Activated T-cell treated with anti-CD3 and anti-CD28 coated beads for 24 hours (primary cell): ENCODE measurements around the gene CLGN.

ENCODE experiments used
- DNase-seq: peaks from one replicate; pipeline ENCODE4 v3.0.0-alpha.2; 2020; ENCODE audit warnings: low read depth

The CLGN gene

DNA sequence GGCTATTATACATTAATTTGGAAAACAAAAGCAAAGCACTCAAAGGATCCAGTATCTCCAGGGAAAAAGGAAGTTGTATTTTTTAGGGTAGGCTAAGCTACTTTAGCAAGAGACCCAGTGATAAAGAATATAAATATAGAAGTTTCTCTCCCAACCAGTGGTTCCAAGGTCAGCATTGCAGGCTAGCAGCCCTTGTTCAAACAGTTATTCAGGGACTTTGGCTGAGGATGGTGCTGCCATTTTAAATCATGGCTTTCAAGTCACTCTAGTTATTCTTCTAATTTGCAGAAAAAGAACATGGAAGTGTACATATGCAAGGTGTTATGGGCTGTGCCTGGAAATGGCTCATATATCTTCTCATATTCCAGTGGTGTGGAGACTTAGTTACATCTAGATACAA is 44.7 kb downstream of the CLGN start:
- no peak for DNase-seq

GRCh38 chr4:140374130-140374477 is 53.3 kb downstream of the CLGN start:
- no peak for DNase-seq

DNA sequence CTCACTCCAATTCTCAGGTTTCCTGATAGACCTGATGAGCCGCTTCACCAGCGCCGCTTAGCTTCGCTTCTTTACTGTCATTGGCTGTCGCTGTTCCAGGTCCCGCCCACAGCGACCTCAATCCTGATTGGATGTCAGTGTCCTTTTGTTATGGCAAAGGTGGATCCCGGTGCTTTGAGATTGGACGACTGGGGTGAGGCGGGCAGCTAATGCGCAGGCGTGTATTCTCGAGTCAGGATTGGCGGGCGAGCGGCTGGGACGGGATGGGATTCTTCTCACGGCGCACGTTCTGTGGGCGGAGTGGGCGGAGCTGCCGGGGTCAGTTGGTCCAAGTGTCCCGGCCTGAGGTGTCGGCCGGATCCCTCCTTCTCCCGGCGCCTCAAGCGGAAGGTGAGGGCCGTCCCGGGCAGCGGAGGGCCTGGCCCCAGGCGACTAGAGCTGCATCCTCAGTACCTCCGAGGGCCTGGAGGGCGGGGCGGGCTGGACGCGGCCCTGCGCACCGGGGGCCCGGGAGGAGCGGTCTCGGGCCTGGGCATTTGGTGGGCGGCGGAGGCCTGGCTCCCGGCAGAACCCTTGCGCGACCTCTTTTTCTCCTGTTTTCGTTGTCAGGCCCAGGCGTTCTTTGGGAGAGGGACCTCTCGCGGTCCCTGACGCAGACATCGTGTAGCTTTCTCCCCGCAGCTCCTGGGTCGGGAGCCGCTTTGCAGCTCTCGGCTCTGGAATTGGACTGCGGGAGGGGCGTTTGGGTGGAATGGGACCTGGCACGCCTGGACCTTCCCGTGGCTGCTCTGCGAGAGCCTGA is 53.9 kb downstream of the CLGN start, which contains the start of gene SCOC:
TSS of gene SCOC (plus strand) at position 319 of the 802 bp plus-strand sequence. CDS start 5,525 bp downstream, outside the sequence.
- DNase-seq, result peak; percentile 97

GRCh38 chr4:140372751-140373327 is 54.6 kb downstream of the CLGN start:
- DNase-seq, result peak; percentile 2

- no peak for DNase-seq
These were observed 58.8 kb downstream of the CLGN start for GRCh38 chr4:140368686-140369085.

DNA sequence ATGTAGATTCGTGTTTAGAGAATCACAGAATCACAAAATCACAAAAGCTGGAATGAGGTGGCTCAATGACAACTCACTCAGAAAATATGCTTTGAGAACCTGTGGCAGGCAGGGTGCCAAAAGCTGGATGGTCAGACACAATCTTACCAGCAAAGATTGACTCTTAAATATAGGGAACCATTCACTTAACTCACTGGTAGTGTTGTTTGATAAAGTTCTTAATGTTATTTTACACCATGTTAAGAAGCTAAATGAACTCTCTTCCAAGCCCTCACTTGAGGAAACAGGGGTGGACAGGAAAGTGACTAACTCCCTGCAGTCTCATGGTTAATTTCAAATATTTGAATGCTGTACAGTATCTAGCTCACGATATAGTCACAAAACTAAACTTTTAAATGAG is 59.7 kb downstream of the CLGN start:
- DNase-seq, result no peak

GRCh38 chr4:140363558-140363957 is 63.9 kb downstream of the CLGN start:
- DNase-seq, result no peak

GRCh38 chr4:140363051-140363450 is 64.4 kb downstream of the CLGN start:
- DNase-seq, result no peak

- no peak for DNase-seq
These were observed 66.3 kb downstream of the CLGN start for GRCh38 chr4:140361099-140361498.

GRCh38 chr4:140359562-140360427 is 67.7 kb downstream of the CLGN start:
- DNase-seq, result peak; percentile 71

DNA sequence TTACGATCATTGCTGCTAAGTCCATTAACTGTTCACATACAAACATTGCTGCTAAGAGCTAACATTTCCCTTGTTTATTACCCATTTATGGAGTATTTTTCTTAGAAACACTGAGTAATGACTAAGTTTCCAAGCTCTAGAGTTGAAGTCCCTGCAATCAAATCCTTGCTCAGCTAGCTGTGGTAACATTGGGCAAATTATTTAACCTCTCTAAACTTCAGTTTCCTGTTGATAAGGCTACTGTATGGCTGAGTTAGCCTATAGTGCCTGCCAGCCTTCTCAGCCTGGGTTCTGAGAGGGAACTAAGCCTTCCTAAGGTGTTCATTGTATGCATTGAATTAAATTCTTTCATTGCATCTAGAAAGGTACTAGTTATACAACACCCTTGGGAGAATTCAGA is 69.2 kb downstream of the CLGN start:
- DNase-seq, result no peak

DNA sequence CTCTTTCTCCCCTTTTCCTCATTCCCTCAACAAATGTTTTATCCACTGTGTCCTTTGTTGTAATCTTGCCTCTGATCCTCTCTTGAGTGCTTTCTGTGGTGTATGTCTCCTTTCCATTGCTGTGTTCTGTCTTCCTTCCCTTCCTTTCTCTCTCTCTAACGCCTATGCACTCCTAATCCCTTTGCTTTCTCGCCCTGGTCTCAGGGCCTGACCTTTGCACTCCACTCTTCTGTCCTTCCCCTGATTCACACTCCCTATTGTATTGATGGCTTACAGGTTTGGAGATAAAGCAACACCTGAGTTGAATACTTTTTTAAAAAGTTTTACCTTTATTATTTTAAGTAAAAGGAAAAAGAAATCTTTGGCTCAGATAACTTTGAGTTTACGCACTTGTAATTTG is 69.6 kb downstream of the CLGN start:
- DNase-seq, result no peak

GRCh38 chr4:140355288-140355687 is 72.2 kb downstream of the CLGN start:
- no peak for DNase-seq

GRCh38 chr4:140353786-140354185 is 73.7 kb downstream of the CLGN start:
- no peak for DNase-seq

- no peak for DNase-seq
These were observed 76.1 kb downstream of the CLGN start for GRCh38 chr4:140351093-140352075.

DNA sequence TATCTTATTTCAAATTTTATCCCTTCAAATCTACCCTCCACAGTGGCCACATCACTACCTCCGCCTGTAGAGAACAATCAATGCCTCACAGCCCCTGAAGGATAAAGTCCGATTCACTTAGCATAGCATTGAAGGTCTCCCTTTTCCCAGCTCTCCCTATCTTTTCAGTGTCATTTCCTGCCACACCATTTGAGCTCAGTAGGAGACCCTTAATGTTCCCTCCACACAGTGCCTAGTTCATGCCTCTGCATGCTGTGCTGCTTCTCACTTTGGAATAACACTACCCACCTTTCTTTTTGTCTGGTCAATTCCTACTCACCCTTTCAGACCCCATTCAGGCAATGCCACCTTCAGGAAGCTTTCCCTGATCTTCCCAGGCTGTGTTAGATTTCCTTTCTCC is 77.6 kb downstream of the CLGN start:
- no peak for DNase-seq

DNA sequence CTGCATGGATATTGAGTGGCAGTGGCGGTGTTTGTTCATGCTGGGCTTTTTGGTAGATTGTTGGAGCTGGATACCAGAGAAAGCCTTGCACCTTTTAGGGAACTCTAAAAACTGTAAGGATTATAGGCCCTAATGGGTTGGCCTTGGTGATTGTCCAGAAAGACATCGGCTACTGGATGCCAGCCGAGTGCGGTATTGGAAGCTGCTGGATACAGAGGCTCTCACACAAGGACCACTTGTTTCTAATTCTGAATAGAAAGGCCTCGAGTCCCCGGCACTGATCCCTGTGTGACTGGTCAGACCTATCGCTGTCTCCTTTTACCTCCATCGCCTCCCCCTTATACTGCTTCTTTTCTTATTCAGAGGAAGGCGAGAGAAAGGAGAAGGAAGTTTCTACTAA is 81.3 kb downstream of the CLGN start:
- no peak for DNase-seq

- no peak for DNase-seq
These were observed 82.8 kb downstream of the CLGN start for GRCh38 chr4:140344621-140345020.

- DNase-seq, result no peak
These were observed 83.3 kb downstream of the CLGN start for GRCh38 chr4:140344101-140344500.

DNA sequence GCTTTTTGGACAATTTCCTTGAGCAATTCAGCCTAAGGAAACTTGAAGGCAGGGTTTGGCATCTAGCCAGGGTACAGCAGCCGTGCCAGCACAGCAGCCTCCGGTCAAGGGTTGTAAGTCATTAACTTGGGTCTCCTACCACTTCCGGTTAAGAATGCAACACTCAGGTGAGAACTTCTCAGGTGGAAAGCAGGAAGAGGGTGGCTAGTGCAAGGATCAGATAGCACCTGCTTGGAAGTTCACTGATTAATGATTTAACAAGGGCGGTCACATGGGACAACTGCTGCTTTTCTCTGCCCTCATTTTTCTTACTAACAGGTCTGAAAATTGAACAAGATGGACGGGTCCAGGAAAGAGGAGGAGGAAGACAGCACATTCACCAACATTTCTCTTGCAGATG is 84.1 kb downstream of the CLGN start:
- no peak for DNase-seq

DNA sequence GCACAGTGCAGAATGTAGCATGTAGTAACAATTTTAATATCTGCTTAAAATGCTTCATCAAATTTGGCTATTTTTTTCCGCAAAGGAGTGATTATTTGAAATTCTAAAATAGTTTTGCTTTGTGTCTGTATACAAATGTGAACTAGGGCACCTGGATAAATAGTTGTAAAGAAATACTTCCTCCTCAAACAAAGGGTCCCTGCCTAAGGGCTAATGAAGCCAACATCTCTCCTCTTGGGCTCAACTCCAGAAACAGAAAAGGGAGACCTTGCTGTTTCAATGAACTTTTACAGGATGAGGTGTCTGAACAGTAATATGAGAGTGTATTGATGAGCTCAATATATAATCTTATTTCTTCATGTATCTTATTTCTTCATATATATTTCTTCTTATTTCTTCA is 84.8 kb downstream of the CLGN start:
- no peak for DNase-seq
